Stimulated activated CD4-positive, alpha-beta T cell treated with anti-CD3 and anti-CD28 coated beads, Interleukin-1b, Interleukin-23, amount 100 ng/mL, for 4 hours (primary cell): ENCODE measurements around the gene MAP6.
A peak's percentile ranks its signal among the peaks of the same experiment; 100 is the strongest.
"Not testable (repeated sequence)": the region's sequence is repeated elsewhere in the genome, so short reads cannot be mapped to it uniquely, and the experiment has no call there.

Experiments used
- DNase-seq, 2 donors: peaks; one replicate each; pipeline ENCODE4 v3.0.0-alpha.2; 2020; ENCODE audit warnings: low read depth in 2 of 2

The MAP6 gene

GRCh38 chr11:75592715-75593114 is 76.1 kb downstream of the MAP6 start:
- DNase-seq: no peak

- no peak for DNase-seq
These were observed 76.9 kb downstream of the MAP6 start for GRCh38 chr11:75591966-75592365.

GRCh38 chr11:75591371-75591770 is 77.5 kb downstream of the MAP6 start:
- no peak for DNase-seq

DNA sequence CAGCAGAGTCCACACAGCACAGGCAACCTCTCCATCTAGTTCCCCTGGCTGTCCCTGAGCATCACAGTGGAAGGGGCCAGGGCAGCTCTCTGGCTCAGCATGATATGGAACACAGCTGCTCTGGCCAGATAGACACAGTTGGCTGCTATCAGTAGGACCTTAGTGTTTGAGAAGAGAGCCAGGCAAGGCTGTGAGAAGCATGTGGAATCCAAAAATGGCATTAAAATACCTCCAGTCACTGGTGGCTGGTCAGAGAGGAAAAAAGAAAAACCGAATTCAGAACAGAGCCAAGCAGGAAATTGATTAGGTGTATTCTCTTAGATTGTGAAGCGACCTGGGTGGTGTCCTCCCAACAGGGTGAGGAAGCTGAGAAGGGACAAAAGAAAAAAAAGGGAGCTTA is 78.9 kb downstream of the MAP6 start:
- DNase-seq: no peak

DNA sequence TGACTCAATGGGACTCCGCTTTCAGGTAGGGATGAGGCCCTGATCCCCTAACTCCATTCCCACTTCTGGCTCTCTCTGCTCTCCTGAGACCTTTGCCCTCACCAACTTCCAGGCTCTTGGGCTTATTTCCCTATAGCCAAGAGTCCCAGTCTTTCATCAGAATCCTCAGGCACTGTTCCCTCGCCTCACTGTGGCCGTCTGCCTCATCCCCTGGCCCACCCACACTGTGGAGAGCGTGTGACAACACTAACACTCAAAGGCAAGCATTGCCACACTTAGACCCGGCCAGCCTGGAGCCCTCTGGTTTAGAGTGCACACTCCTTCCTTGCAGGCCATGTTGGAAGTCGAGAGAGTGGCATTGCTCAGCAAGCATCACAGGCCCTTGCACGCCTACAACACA is 79.8 kb downstream of the MAP6 start:
- no peak for DNase-seq

DNA sequence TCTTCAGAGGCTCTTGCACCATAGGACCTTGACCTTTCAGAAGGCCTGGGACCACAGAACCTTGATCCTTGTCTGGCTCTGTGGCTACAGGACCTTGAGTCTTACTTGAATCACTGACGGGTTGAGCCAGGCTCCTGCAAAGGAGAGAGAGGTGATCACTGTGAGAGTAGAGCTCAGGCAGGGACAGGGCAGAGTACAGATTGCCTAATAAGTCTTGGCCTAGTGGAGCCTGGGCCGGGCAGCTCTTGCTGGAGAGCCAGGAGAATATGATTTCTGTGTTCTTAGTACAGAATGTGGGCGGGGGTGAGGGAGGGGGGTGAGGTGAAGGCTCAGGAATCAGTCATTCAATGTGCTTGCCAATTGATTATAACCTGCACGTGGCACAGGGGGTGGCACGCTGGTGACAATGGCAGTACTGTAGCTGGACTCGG is 80.8 kb downstream of the MAP6 start:
- no peak for DNase-seq

- no peak for DNase-seq
These were observed 82.4 kb downstream of the MAP6 start for GRCh38 chr11:75586395-75586794.

- no peak for DNase-seq
These were observed 83.6 kb downstream of the MAP6 start for GRCh38 chr11:75585293-75585670.

GRCh38 chr11:75584659-75585292 is 84.1 kb downstream of the MAP6 start:
- not testable (repeated sequence) for DNase-seq

- no peak for DNase-seq
These were observed 84.8 kb downstream of the MAP6 start for GRCh38 chr11:75583718-75584658.

DNA sequence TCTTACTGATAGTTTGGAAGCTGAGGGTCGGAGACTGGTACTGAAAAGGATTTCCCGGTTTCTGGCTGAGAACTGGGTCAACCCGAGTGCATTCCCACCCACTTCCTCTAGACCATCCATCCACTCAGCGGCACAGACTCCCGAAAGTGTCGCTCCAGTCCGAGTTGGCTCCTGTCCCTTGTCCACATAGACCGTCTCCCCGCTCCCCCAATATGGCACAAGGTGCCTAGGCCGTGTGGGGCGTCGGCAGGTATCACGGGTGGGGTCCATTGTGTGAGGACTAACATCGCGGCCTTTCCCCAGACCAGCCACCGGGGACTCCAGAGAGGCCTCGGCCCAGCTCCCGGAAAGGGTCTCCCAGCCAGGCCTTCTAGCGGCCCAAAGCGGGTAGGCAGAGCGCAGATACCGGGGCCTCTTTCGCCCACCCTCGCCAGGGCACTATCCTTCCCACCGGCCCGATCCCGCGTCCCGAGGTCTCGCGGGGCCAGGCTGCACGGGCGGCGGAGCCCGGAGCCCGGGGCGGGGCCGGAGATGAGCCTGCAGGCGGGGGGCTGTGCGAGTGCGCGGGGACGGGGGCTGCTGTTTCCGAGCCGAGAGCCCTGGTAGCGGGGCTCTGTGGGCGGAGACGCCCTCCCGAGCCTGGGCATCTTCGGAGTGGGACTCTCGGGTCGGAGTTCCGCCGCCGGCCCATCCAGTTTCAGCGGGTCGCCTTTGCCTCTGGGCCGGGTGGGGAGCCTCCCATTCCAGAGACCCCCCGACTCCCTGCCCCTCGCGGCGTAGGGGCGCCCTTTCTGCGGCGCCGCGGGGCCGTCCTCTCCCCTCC is 85.7 kb downstream of the MAP6 start:
- DNase-seq: peak; percentile 17 to 48

- DNase-seq: no peak
These were observed 86.3 kb downstream of the MAP6 start for GRCh38 chr11:75582506-75582894.

GRCh38 chr11:75579841-75580240 is 89.0 kb downstream of the MAP6 start:
- no peak for DNase-seq

DNA sequence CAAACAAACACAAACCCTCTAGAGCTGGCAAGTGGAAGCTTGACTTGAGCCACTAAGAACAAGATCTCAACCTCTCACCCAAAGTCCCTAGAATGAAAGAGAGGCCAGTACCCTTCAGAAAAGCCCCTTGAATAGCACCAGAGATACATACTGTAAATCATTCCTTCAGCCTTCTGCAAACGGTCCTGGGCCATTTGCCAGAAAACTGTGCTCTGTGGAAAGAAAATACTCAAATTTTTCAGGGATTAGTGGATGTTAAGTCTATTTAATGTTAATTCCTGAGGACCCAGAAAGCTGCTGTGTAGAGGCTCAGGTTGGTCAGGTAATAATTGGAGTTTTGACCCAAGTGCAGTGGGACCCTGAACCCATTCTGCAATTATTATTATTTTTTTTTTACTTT is 89.9 kb downstream of the MAP6 start:
- no peak for DNase-seq

- DNase-seq: peak; percentile 58 to 64
These were observed 91.6 kb downstream of the MAP6 start for GRCh38 chr11:75577207-75577606.

- DNase-seq: no peak
These were observed 92.3 kb downstream of the MAP6 start for GRCh38 chr11:75576499-75576918.

- DNase-seq: no peak
These were observed 92.8 kb downstream of the MAP6 start for GRCh38 chr11:75576017-75576416.

GRCh38 chr11:75574698-75575602 is 93.9 kb downstream of the MAP6 start:
- no peak for DNase-seq

GRCh38 chr11:75572744-75573143 is 96.1 kb downstream of the MAP6 start:
- DNase-seq: no peak

DNA sequence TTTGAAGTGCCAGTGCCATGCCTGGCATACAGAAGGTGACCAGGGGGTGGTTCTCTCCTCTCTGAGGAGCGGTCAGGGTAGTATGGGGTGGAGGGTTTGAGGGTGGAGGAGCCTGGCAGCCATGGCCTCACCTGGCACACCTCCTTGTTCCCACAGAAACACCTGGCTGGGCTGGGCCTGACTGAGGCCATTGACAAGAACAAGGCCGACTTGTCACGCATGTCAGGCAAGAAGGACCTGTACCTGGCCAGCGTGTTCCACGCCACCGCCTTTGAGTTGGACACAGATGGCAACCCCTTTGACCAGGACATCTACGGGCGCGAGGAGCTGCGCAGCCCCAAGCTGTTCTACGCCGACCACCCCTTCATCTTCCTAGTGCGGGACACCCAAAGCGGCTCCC is 97.2 kb downstream of the MAP6 start:
- no peak for DNase-seq

- DNase-seq: no peak
These were observed 98.2 kb downstream of the MAP6 start for GRCh38 chr11:75570559-75571139.
